Measurements from ENCODE around the gene FLNC.

FLNC gene

GRCh38 chr7:128891110-128891941, 61.1 kb downstream of the FLNC start:
- DNase-seq (ENCODE audit: low read depth), result no peak
- H3K4me3 ChIP-seq (replicated peaks; ENCODE audit: low read depth, low read length), result no peak overlapping the region
- TF ChIP-seq CTCF (IDR thresholded peaks at IDR 0.05; ENCODE audit: low read length, missing control alignments), result no peak

GRCh38 chr7:128891942-128892269, 61.7 kb downstream of the FLNC start:
- DNase-seq (ENCODE audit: low read depth), result no peak
- H3K4me3 ChIP-seq (replicated peaks; ENCODE audit: low read depth, low read length), result no peak overlapping the region
- no peak for TF ChIP-seq CTCF (IDR thresholded peaks at IDR 0.05; ENCODE audit: low read length, missing control alignments)

GRCh38 chr7:128892521-128893250, 62.5 kb downstream of the FLNC start:
- no peak for DNase-seq (ENCODE audit: low read depth)
- no peak for TF ChIP-seq CTCF (IDR thresholded peaks at IDR 0.05; ENCODE audit: low read length, missing control alignments)
- no peak overlapping the region for H3K4me3 ChIP-seq (replicated peaks; ENCODE audit: low read depth, low read length)

- TF ChIP-seq CTCF (IDR thresholded peaks at IDR 0.05; ENCODE audit: low read length, missing control alignments), result no peak
- no peak overlapping the region for H3K4me3 ChIP-seq (replicated peaks; ENCODE audit: low read depth, low read length)
- no peak for DNase-seq (ENCODE audit: low read depth)
Observed at GRCh38 chr7:128893251-128894100, 63.3 kb downstream of the FLNC start.

- TF ChIP-seq CTCF (IDR thresholded peaks at IDR 0.05; ENCODE audit: low read length, missing control alignments), result no peak
- no peak overlapping the region for H3K4me3 ChIP-seq (replicated peaks; ENCODE audit: low read depth, low read length)
- DNase-seq (ENCODE audit: low read depth), result no peak
Observed at GRCh38 chr7:128894101-128894440, 63.9 kb downstream of the FLNC start.

GRCh38 chr7:128895320-128895719, 65.1 kb downstream of the FLNC start:
- no peak for DNase-seq (ENCODE audit: low read depth)
- no peak for TF ChIP-seq CTCF (IDR thresholded peaks at IDR 0.05; ENCODE audit: low read length, missing control alignments)
- no peak overlapping the region for H3K4me3 ChIP-seq (replicated peaks; ENCODE audit: low read depth, low read length)
